HG02884 (cell line): ENCODE data around the gene CA10.

Experiments used
- ATAC-seq: cut with Tn5 transposase; IDR thresholded peaks from one replicate; pipeline ENCODE4 v1.9.1; 2021; ENCODE audit warnings: mild to moderate bottlenecking, moderate library complexity; ENCODE audit not compliant: unreplicated experiment

Gene CA10

DNA sequence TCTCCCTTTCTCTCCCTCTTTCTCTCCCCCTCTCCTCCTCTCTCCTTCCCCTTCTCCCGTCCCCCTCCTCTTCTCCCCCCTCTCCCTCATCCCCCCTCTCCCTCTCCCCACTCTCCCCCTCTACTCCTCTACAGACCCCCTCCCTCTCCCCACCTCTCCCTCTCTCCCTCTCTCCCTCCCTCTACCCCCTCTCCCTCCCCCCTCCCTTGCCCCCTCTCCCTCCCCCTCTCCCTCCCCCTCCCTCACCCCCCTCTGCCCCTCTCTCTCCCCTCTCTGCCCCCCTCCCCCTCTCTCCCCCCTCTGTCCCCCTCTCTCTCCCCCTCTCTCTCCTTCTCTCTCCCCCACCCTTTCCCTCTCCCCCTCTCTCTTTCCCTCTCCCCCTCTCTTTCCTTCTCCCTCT is 545.3 kb downstream of the CA10 start:
- no peak for ATAC-seq

DNA sequence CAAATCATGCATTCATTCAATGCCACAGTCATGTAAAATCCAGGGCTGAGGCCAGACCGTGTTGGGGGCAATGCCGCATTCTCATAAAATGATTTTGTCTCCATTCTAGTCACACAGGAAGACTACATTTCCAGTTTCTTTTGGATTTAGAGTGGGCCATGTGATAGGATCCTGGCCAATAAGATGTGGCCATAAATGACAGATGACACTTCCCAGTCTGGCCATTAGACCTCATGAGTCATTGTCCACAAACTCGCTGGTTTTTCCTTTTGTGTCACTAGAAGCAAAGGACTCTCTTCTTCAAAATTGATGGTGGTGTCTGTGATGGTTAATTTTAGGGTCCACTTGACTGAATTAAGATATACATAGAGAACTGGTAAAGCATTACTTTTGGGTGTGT is 545.8 kb downstream of the CA10 start:
- no peak for ATAC-seq

- ATAC-seq = no peak
Measured at GRCh38 chr17:51611585-51611984, 546.9 kb downstream of the CA10 start.

DNA sequence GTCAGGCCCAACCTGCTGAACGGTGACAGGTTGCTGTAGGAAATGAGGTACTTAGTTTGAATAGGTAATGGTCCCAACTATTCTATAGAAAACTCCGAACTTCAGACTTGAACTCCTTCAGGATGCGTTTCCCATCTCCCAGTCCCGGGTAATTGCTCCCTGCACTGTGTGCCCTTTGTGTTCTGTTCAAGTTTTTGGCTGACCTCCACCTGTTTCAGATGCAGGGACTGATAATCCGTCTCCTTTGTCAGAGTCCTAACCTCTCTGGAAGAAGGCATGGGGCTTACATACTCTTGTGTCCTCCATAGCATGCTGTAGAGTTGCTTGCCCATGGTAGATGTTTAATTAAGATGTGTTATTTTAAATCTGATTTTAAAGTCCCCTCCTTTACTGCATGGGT is 547.7 kb downstream of the CA10 start:
- no peak for ATAC-seq

DNA sequence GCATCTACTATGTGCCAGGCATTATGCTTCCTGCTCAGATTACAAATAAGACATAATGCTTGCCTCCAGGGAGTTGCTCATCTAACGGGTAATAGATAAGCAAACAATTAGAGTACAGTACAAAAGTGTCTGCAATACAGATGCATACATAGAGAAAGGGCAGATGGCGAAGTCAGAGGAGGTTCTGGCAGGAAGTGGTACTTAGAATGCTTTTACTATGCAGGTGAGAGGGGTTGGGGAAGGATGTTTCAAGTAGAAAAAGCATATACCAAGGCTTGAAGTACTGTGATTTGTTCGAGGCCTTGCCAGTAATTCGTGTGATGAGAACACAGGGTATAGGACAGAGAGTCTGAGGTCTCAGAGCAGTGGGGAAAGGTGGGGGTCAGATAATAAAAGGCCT is 548.4 kb downstream of the CA10 start:
- no peak for ATAC-seq

- ATAC-seq = no peak
Measured at GRCh38 chr17:51608251-51608933, 550.1 kb downstream of the CA10 start.

GRCh38 chr17:51607512-51607911 is 551.0 kb downstream of the CA10 start:
- ATAC-seq = no peak

DNA sequence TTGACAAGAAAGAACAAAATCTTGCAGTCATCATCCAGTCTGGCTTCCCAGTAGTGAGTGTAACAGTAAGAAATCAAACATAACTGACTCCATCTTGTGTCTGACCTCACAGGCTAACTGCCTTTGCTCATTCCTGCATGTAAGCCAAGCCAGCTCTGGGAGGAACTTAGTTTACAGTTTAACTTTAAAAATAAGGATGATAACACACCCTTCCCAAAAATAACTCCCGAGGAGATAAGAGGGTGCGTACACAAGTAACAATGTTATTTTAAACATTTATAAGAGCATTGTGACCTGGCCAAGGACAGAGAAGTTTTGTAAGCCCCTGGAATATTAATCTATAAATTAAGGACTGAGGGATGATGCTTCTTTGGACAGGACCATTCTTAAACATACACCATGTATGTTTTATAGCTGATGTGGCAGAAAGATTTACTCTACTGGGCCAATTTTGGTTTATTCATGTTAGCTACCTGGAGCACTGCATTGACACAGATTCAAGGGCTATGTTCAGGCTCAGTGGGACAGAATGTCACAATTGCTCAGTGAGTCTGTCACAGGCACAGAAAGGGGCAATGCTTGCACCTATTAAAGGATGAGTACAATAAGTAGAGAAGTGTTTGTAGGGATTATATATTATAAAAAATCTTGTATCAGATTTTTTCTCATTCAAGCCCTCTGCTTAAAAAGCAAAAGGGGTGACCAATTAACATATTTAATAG is 554.1 kb downstream of the CA10 start:
- no peak for ATAC-seq

GRCh38 chr17:51601622-51602261 is 556.8 kb downstream of the CA10 start:
- no peak for ATAC-seq

DNA sequence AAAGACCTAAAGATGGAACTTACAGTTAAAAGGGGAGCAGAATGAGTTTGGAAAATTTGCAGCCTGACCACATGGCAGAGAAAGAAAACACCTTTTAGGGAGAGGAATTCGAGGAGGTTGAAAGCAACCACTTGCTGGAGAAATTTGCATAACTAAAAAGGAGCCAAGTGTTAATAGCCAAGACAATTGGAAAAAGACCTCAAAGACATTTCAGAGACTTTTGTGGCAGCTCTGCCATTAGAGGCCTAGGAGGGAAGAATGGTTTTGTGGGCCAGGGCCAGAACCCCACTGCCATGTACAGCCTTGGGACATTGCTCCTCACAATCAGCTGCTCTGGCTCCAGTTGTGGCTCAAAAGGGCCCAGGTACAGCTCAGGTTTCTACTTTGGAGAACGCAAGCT is 559.7 kb downstream of the CA10 start:
- no peak for ATAC-seq

GRCh38 chr17:51597345-51597744 is 561.2 kb downstream of the CA10 start:
- ATAC-seq = no peak

GRCh38 chr17:51595826-51596398 is 562.6 kb downstream of the CA10 start:
- no peak for ATAC-seq

DNA sequence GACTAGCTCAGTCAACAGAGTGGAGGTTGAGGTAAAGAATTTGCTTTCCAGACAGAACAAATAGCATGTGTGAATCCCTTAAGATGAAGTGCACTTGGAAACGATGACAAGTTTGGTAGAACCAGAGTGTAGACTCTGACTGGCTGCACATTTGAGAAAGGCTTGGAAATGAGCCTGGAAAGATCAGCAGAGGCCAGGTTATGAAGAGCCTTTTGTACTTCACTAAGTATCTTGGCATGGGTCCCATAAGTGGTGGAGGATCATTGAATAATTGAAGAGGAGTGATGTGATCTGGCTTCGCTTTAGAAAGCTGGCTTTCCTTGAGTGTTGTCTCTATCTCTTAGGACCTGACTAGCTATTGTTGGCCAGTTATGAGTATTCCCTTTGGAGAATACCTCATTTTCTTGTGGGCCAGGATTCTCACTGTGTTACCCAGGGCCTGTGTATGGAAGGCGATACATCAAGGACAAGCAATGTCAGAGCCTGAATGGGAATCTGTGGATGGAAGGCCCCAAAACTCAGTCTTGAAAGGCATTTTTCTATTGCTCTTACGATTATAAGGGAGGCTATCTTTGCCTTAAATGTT is 568.4 kb downstream of the CA10 start:
- no peak for ATAC-seq

DNA sequence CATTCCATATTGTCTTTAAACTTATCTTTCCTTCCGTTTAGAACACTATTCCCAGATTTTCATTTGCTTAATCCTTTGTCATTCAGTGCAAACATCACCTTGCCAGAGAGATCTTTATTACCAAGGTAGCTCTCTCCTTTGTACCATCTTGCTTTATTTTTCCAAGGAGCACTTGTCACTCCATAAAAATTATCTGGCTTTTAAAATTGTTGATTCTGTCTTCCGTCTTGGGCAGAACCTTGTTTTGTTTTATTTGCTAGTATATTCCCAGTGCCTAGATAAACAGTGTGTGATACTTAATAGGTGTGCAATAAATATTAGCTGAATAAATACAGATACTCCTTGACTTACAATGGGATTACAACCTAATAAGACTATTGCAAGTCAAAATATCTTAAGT is 570.5 kb downstream of the CA10 start:
- no peak for ATAC-seq

GRCh38 chr17:51587516-51587915 is 571.0 kb downstream of the CA10 start:
- ATAC-seq = no peak

- ATAC-seq = no peak
Measured at GRCh38 chr17:51585514-51586104, 572.9 kb downstream of the CA10 start.

DNA sequence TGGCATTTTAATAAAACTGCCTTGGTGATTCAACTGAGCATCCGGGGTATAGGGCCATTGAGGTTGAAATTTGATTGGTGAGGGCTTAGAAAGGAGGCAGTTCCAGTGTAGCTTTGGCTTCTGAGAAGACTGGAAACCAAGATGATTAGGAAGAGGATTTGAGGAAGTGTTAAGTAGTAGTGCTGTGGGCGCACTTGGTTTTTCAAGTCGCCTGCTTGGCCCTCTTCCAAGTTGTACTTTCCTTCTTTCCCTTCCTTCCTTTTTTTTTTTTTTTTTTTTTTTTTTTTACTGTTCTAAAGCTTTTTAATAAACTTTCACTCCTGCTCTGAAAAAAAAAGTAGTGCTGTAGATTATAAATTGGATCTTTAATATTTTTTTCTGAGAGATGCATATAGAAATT is 577.6 kb downstream of the CA10 start:
- ATAC-seq = no peak
